HAP-1 (cell line): ENCODE measurements around the gene NDUFA13.

ENCODE experiments used
- DNase-seq, 2 experiments: peaks; one replicate each; pipeline ENCODE4 v3.0.0-alpha.2; 2016 to 2020; ENCODE audit warnings: low spot score in 2 of 2
- H3K27me3 ChIP-seq: fragments of 250-450 bp; sonication (Bioruptor Pico); 2 replicates; pipeline ENCODE4 v1.5.1; 2020; ENCODE audit warnings: low read depth, mild to moderate bottlenecking, moderate library complexity
- H3K36me3 ChIP-seq: fragments of 250-450 bp; sonication (Bioruptor Pico); replicated peaks from 2 replicates; pipeline ENCODE4 v1.5.1; 2020; ENCODE audit warnings: mild to moderate bottlenecking
- H3K4me1 ChIP-seq: fragments of 250-450 bp; sonication (Bioruptor Pico); 2 replicates; pipeline ENCODE4 v1.5.1; 2020; ENCODE audit warnings: mild to moderate bottlenecking
- H3K4me3 ChIP-seq: fragments of 250-450 bp; sonication (Bioruptor Pico); 2 replicates; pipeline ENCODE4 v1.5.1; 2020; ENCODE audit warnings: mild to moderate bottlenecking, moderate library complexity
- H3K9me3 ChIP-seq: fragments of 250-450 bp; sonication (Bioruptor Pico); 2 replicates; pipeline ENCODE4 v1.5.1; 2020; ENCODE audit warnings: mild to moderate bottlenecking, moderate library complexity
- in situ Hi-C: fragments of 300-500 bp; cut with MboI; formaldehyde crosslinking; loops from 3 replicates; pipeline ENCODE4 v1.14.3; 2020; ENCODE audit warnings: low sequenced_read_pairs, inconsistent platforms, mixed read lengths

Gene NDUFA13

GRCh38 chr19:19495614-19496603, 20.1 kb upstream of the NDUFA13 start:
- H3K36me3 ChIP-seq, result peaks cover 83% of the 10 kb centered on the region
- in situ Hi-C loops, result no loop called here
- H3K4me3 ChIP-seq, result no peak overlapping the region
- no peak for DNase-seq
- H3K27me3 ChIP-seq, result no peaks in the 10 kb centered on the region
- H3K4me1 ChIP-seq, result no peaks in the 10 kb centered on the region
- no peaks in the 10 kb centered on the region for H3K9me3 ChIP-seq

- DNase-seq, result no peak
- H3K9me3 ChIP-seq, result no peaks in the 10 kb centered on the region
- in situ Hi-C loops, result no loop called here
- H3K4me1 ChIP-seq, result no peaks in the 10 kb centered on the region
- no peaks in the 10 kb centered on the region for H3K27me3 ChIP-seq
- peaks cover 88% of the 10 kb centered on the region for H3K36me3 ChIP-seq
- H3K4me3 ChIP-seq, result no peak overlapping the region
These were observed 17.6 kb upstream of the NDUFA13 start for GRCh38 chr19:19498255-19498991.

- in situ Hi-C loops, result no loop called here
- H3K9me3 ChIP-seq, result no peaks in the 10 kb centered on the region
These were observed 16.6 kb upstream of the NDUFA13 start for GRCh38 chr19:19499272-19499995.

GRCh38 chr19:19500975-19501644, 14.9 kb upstream of the NDUFA13 start:
- no peak for DNase-seq
- peaks cover 93% of the 10 kb centered on the region for H3K36me3 ChIP-seq
- H3K4me1 ChIP-seq, result no peaks in the 10 kb centered on the region

More at GRCh38 chr19:19499272-19499995, 16.6 kb upstream of the NDUFA13 start:
- H3K4me3 ChIP-seq, result no peak overlapping the region
- no peaks in the 10 kb centered on the region for H3K27me3 ChIP-seq
- DNase-seq, result no peak
- peaks cover 90% of the 10 kb centered on the region for H3K36me3 ChIP-seq
- no peaks in the 10 kb centered on the region for H3K4me1 ChIP-seq

GRCh38 chr19:19501798-19502197, 14.2 kb upstream of the NDUFA13 start:
- DNase-seq, result no peak
- H3K27me3 ChIP-seq, result no peaks in the 10 kb centered on the region
- in situ Hi-C loops, result no loop called here
- H3K4me1 ChIP-seq, result no peaks in the 10 kb centered on the region
- no peaks in the 10 kb centered on the region for H3K9me3 ChIP-seq
- H3K36me3 ChIP-seq, result peaks cover 93% of the 10 kb centered on the region
- H3K4me3 ChIP-seq, result no peak overlapping the region

More at GRCh38 chr19:19500975-19501644, 14.9 kb upstream of the NDUFA13 start:
- Histone ChIP-seq H3K9me3 (no peaks in the 10 kb centered on the region), H3K4me3 (no peak overlapping the region), H3K27me3 (no peaks in the 10 kb centered on the region)
- in situ Hi-C loops, result no loop called here

- in situ Hi-C loops, result no loop called here
- no peak for DNase-seq
- Histone ChIP-seq H3K27me3 (no peaks in the 10 kb centered on the region), H3K9me3 (no peaks in the 10 kb centered on the region), H3K4me1 (no peaks in the 10 kb centered on the region), H3K36me3 (peaks cover 89% of the 10 kb centered on the region), H3K4me3 (no peak overlapping the region)
These were observed 13.7 kb upstream of the NDUFA13 start for GRCh38 chr19:19502281-19502680.

GRCh38 chr19:19502808-19503602, 13.0 kb upstream of the NDUFA13 start:
- in situ Hi-C loops, result no loop called here
- Histone ChIP-seq H3K27me3 (no peaks in the 10 kb centered on the region), H3K4me3 (no peak overlapping the region), H3K9me3 (no peaks in the 10 kb centered on the region), H3K36me3 (peaks cover 83% of the 10 kb centered on the region), H3K4me1 (no peaks in the 10 kb centered on the region)
- no peak for DNase-seq

- in situ Hi-C loops, result no loop called here
- H3K36me3 ChIP-seq, result peaks cover 64% of the 10 kb centered on the region
- no peaks in the 10 kb centered on the region for H3K9me3 ChIP-seq
- no peaks in the 10 kb centered on the region for H3K4me1 ChIP-seq
- H3K27me3 ChIP-seq, result no peaks in the 10 kb centered on the region
- DNase-seq, result no peak
- no peak overlapping the region for H3K4me3 ChIP-seq
These were observed 11.0 kb upstream of the NDUFA13 start for GRCh38 chr19:19504754-19505668.

GRCh38 chr19:19505669-19506326, 10.2 kb upstream of the NDUFA13 start:
- Histone ChIP-seq H3K4me1 (no peaks in the 10 kb centered on the region), H3K9me3 (no peaks in the 10 kb centered on the region), H3K36me3 (peaks cover 58% of the 10 kb centered on the region), H3K4me3 (no peak overlapping the region), H3K27me3 (no peaks in the 10 kb centered on the region)
- in situ Hi-C loops, result no loop called here
- DNase-seq, result no peak

GRCh38 chr19:19506592-19506991, 9.4 kb upstream of the NDUFA13 start:
- DNase-seq, result no peak
- Histone ChIP-seq H3K36me3 (peaks cover 50% of the 10 kb centered on the region), H3K4me1 (no peaks in the 10 kb centered on the region), H3K27me3 (no peaks in the 10 kb centered on the region), H3K9me3 (no peaks in the 10 kb centered on the region), H3K4me3 (no peak overlapping the region)
- in situ Hi-C loops, result no loop called here

GRCh38 chr19:19507354-19507753, 8.7 kb upstream of the NDUFA13 start:
- DNase-seq, result no peak
- in situ Hi-C loops, result no loop called here
- Histone ChIP-seq H3K4me3 (no peak overlapping the region), H3K36me3 (peaks cover 42% of the 10 kb centered on the region), H3K4me1 (no peaks in the 10 kb centered on the region), H3K27me3 (no peaks in the 10 kb centered on the region), H3K9me3 (no peaks in the 10 kb centered on the region)
